HepG2 (cell line): Measurements from ENCODE around the gene VARS2. TPM values are rescaled to one million over a fixed set of nuclear protein-coding genes. Genes with fewer than 3 reads are reported as not detected.

Source experiments
- ATAC-seq: fragments of 200-7000 bp; cut with Tn5 transposase; 3 replicates; pipeline ENCODE4 v1.9.1; 2020; ENCODE audit warnings: mild to moderate bottlenecking, moderate library complexity
- BruUV-seq: library from RNA; stranded (reverse); fragments of 400-500 nt; replicated peaks from 2 replicates; lab custom pipeline; 2021; lab: Mats Ljungman, UMichigan
- CTCF ChIA-PET: fragments of 300-600 bp; formaldehyde crosslinking; extraction: SDS; loops from one replicate; lab custom pipeline; 2021; ENCODE audit warnings: low total read pairs, inconsistent platforms, low intra/inter-chr PET ratio; lab: Yijun Ruan, JAX
- POLR2A ChIA-PET: fragments of 350-600 bp; sonication (Branson Sonifier 250); formaldehyde crosslinking; loops from one replicate; lab custom pipeline; 2020; ENCODE audit warnings: antibody characterized with exemption, inconsistent platforms; lab: Yijun Ruan, JAX
- DNase-seq: peaks from one replicate; pipeline ENCODE4 v3.0.0-alpha.2; 2015; ENCODE audit warnings: low spot score
- FAIRE-seq: peaks from 3 replicates; lab custom pipeline; 2011; peaks lifted over from hg19 to GRCh38; lab: Jason Lieb, UNC
- H2AFZ ChIP-seq: one replicate; pipeline ENCODE4 v1.6.1; 2011; ENCODE audit warnings: low read length, inconsistent platforms
- H3K27ac ChIP-seq: fragments of 300-600 bp; 3 replicates; pipeline ENCODE4 v1.8.0; 2011; ENCODE audit warnings: mixed run types, mild to moderate bottlenecking, mixed read lengths, low read length, inconsistent platforms; ENCODE audit not compliant: insufficient read depth; ENCODE audit errors: extremely low read length
- H3K27me3 ChIP-seq, 2 experiments: fragments of 200-600 bp in 1 of 2; 2 replicates in 1 of 2; 3 replicates in 1 of 2; pipeline versions ENCODE4 v1.6.0 to v1.8.0; 2011; ENCODE audit warnings: low read length in 2 of 2, mild to moderate bottlenecking in 2 of 2, moderate library complexity in 2 of 2, inconsistent platforms in 1 of 2; ENCODE audit not compliant: insufficient read depth in 2 of 2, control insufficient read depth in 1 of 2
- H3K36me3 ChIP-seq, 2 experiments: fragments of 200-600 bp in 1 of 2; replicated peaks in 1 of 2; 2 replicates in 1 of 2; 3 replicates in 1 of 2; pipeline versions ENCODE4 v1.5.1 to v1.8.0; 2011; ENCODE audit warnings: low read length in 2 of 2, inconsistent platforms in 1 of 2; ENCODE audit not compliant: insufficient read depth in 2 of 2, control insufficient read depth in 1 of 2
- H3K4me1 ChIP-seq: 2 replicates; pipeline ENCODE4 v1.5.1; 2012; ENCODE audit warnings: low read length, inconsistent platforms; ENCODE audit not compliant: insufficient read depth
- H3K4me2 ChIP-seq: 2 replicates; pipeline ENCODE4 v1.6.0; 2011; ENCODE audit warnings: low read depth, low read length, inconsistent platforms
- H3K4me3 ChIP-seq, 3 experiments: fragments of 200-600 bp in 1 of 3; sonication (generic), shearing (Covaris generic) in 1 of 3; replicated peaks in 1 of 3; 2 replicates each; pipeline ENCODE4 v1.5.1; 2011 to 2016; ENCODE audit warnings: low read length in 3 of 3, inconsistent platforms in 2 of 3, low read depth in 2 of 3, mild to moderate bottlenecking in 2 of 3, control low read depth in 1 of 3, mixed read lengths in 1 of 3; ENCODE audit not compliant: insufficient read depth in 1 of 3
- H3K79me2 ChIP-seq: one replicate; pipeline ENCODE4 v1.6.1; 2011; ENCODE audit warnings: low read length, inconsistent platforms; ENCODE audit not compliant: insufficient read depth
- H3K9ac ChIP-seq: 2 replicates; pipeline ENCODE4 v1.6.0; 2011; ENCODE audit warnings: mild to moderate bottlenecking, low read depth, low read length, inconsistent platforms; ENCODE audit not compliant: insufficient read depth
- H3K9me3 ChIP-seq: 2 replicates; pipeline ENCODE4 v1.5.1; 2012; ENCODE audit warnings: mild to moderate bottlenecking, low read length
- H4K20me1 ChIP-seq: 2 replicates; pipeline ENCODE4 v1.6.0; 2011; ENCODE audit warnings: inconsistent platforms, mild to moderate bottlenecking, low read length, moderate library complexity; ENCODE audit not compliant: insufficient read depth
- CAMTA2 ChIP-seq: sonication (generic); formaldehyde crosslinking; IDR thresholded peaks from 2 replicates; pipeline ENCODE4 v1.4.0; 2020; ENCODE audit warnings: mild to moderate bottlenecking, missing genetic modification reagents, borderline replicate concordance
- HOXA7 ChIP-seq: sonication (generic); formaldehyde crosslinking; IDR thresholded peaks from 2 replicates; pipeline ENCODE4 v1.8.1; 2022; ENCODE audit warnings: mild to moderate bottlenecking, missing genetic modification reagents, moderate library complexity
- KLF12 ChIP-seq: sonication (generic); formaldehyde crosslinking; IDR thresholded peaks from 2 replicates; pipeline ENCODE4 v1.4.0; 2020; ENCODE audit warnings: missing genetic modification reagents, borderline replicate concordance
- LCORL ChIP-seq, 2 experiments: fragments of 450-650 bp in 1 of 2; sonication (generic) in 1 of 2; formaldehyde crosslinking in 1 of 2; IDR thresholded peaks; 2 replicates each; pipeline versions ENCODE4 v1.5.0 to v1.6.1; 2017 to 2020; ENCODE audit warnings: antibody characterized with exemption in 1 of 2, missing genetic modification reagents in 1 of 2
- MNT ChIP-seq: fragments of 450-650 bp; IDR thresholded peaks from 2 replicates; pipeline ENCODE4 v1.6.1; 2016
- NCOA2 ChIP-seq: sonication (generic); formaldehyde crosslinking; IDR thresholded peaks from 2 replicates; pipeline ENCODE4 v1.8.0; 2022; ENCODE audit warnings: inconsistent platforms
- NFAT5 ChIP-seq: sonication (generic); formaldehyde crosslinking; IDR thresholded peaks from 2 replicates; pipeline ENCODE4 v1.4.0; 2020; ENCODE audit warnings: missing genetic modification reagents
- PHB2 ChIP-seq: fragments of 450-650 bp; IDR thresholded peaks from 2 replicates; pipeline ENCODE4 v1.6.1; 2018; ENCODE audit not compliant: partially characterized antibody
- SMAD1 ChIP-seq: sonication (generic); formaldehyde crosslinking; IDR thresholded peaks from 2 replicates; pipeline ENCODE4 v1.4.0; 2020; ENCODE audit warnings: missing genetic modification reagents, low read depth, mild to moderate bottlenecking, borderline replicate concordance
- SMARCC2 ChIP-seq: fragments of 450-650 bp; IDR thresholded peaks from 2 replicates; pipeline ENCODE4 v1.6.1; 2017; ENCODE audit warnings: antibody characterized with exemption, mild to moderate bottlenecking
- SMYD3 ChIP-seq: sonication (generic); formaldehyde crosslinking; IDR thresholded peaks from 2 replicates; pipeline ENCODE4 v1.8.1; 2023; ENCODE audit warnings: mild to moderate bottlenecking, missing genetic modification reagents
- STAG1 ChIP-seq: sonication (generic); formaldehyde crosslinking; IDR thresholded peaks from 2 replicates; pipeline ENCODE4 v1.4.0; 2020; ENCODE audit warnings: missing genetic modification reagents
- ZFP41 ChIP-seq: sonication (generic); formaldehyde crosslinking; IDR thresholded peaks from 2 replicates; pipeline ENCODE4 v1.4.0; 2020; ENCODE audit warnings: mild to moderate bottlenecking, missing genetic modification reagents, borderline replicate concordance
- ZNF275 ChIP-seq: sonication (generic); formaldehyde crosslinking; IDR thresholded peaks from 2 replicates; pipeline ENCODE4 v1.8.0; 2022; ENCODE audit warnings: missing genetic modification reagents, mild to moderate bottlenecking, inconsistent platforms, borderline replicate concordance
- ZNF501 ChIP-seq: sonication (generic); formaldehyde crosslinking; IDR thresholded peaks from 2 replicates; pipeline ENCODE4 v1.5.1; 2020; ENCODE audit warnings: mild to moderate bottlenecking, moderate library complexity, missing genetic modification reagents
- ZNF547 ChIP-seq: sonication (generic); formaldehyde crosslinking; IDR thresholded peaks from 2 replicates; pipeline ENCODE4 v1.5.1; 2020; ENCODE audit warnings: mild to moderate bottlenecking, missing genetic modification reagents
- ZNF737 ChIP-seq: sonication (generic); formaldehyde crosslinking; IDR thresholded peaks from 2 replicates; pipeline ENCODE4 v1.5.0; 2020; ENCODE audit warnings: missing genetic modification reagents, mild to moderate bottlenecking, borderline replicate concordance
- WGBS: methylation state at CpG from one replicate; pipeline ENCODE4 v1.1.6; 2017; ENCODE audit warnings: low lambda C conversion rate; 5-methylcytosine and 5-hydroxymethylcytosine counted together
- in situ Hi-C: cut with HindIII; loops from 2 replicates; pipeline ENCODE4 v1.10.0; 2017; ENCODE audit warnings: low pct_unique_long_range_greater_than_20kb; ENCODE audit not compliant: extremely low pct_ligation_motif_present
- intact Hi-C: fragments of 100-400 bp; cut with micrococcal nuclease; formaldehyde crosslinking; loops from one replicate; pipeline ENCODE4 v1.10.0; 2022; ENCODE audit not compliant: unreplicated experiment
- polyA plus RNA-seq, 8 experiments: library from polyadenylated mRNA; depleted of rRNA in 3 of 8; stranded (reverse) in 7 of 8; unstranded in 1 of 8; fragments of >200 nt; fragmentation: Illumina TruSeq in 4 of 8; extraction: Trizol in 4 of 8; gene quantifications; 2 replicates each; pipeline versions ENCODE4 v1.2.1 to v1.2.3, GENCODE V29; 2011 to 2016; ENCODE audit warnings: low read depth in 4 of 8, missing spikeins in 1 of 8, mixed read lengths in 1 of 8; ENCODE audit not compliant: insufficient read depth in 1 of 8
- total RNA-seq, 5 experiments: library from RNA; depleted of rRNA; stranded (reverse); fragments of >200 nt; fragmentation: Illumina TruSeq; extraction: Trizol; gene quantifications; 2 replicates each; pipeline ENCODE4 v1.2.3, GENCODE V29; 2016; ENCODE audit warnings: low read depth in 1 of 5

Gene VARS2
- total and polyA plus RNA-seq, 2 of the 13 experiments (the other 11 are each of a cell fraction or from before 2014, with no cell fraction given), result 61.8 to 71.8 TPM

- in situ Hi-C loops (no loop called here), intact Hi-C loops (no loop called here)
- H3K4me1 ChIP-seq, result no peaks in the 10 kb centered on the region
- H3K36me3 ChIP-seq, result no peaks in the 10 kb centered on the region
- H3K4me3 ChIP-seq, result no peak overlapping the region
- H3K27me3 ChIP-seq, result peaks cover 0 to 10% of the 10 kb centered on the region in 2 experiments; a peak in 2 of 5 replicates
- FAIRE-seq, result no peak
- H3K9me3 ChIP-seq, result no peaks in the 10 kb centered on the region
- no peak for ATAC-seq
- POLR2A ChIA-PET, result no interaction called here
- no peaks in the 10 kb centered on the region for H3K79me2 ChIP-seq
- no peak overlapping the region for H3K4me2 ChIP-seq
- H3K9ac ChIP-seq, result no peak overlapping the region
- BruUV-seq, result no TSS peak
- no peak for DNase-seq
- no peak overlapping the region for H3K27ac ChIP-seq
- H4K20me1 ChIP-seq, result no peaks in the 10 kb centered on the region
- H2AFZ ChIP-seq, result no peak overlapping the region
- CTCF ChIA-PET, result no interaction called here
- WGBS, result 33% methylated on average over 4 of the region's 4 CpGs
- TF ChIP-seq SMAD1 (CRISPR knock-in tag), result no peak
- no peak for TF ChIP-seq ZNF501 (CRISPR knock-in tag)
- no peak for TF ChIP-seq LCORL (IDR thresholded peaks at IDR 0.05)
- TF ChIP-seq LCORL (CRISPR knock-in tag; IDR thresholded peaks at IDR 0.05), result no peak
- no peak for TF ChIP-seq STAG1 (CRISPR knock-in tag)
- TF ChIP-seq SMARCC2, result no peak
- TF ChIP-seq ZNF737 (CRISPR knock-in tag), result no peak
- TF ChIP-seq CAMTA2 (CRISPR knock-in tag), result no peak
- no peak for TF ChIP-seq ZNF547 (CRISPR knock-in tag)
- TF ChIP-seq MNT, result no peak
- TF ChIP-seq NFAT5 (CRISPR knock-in tag), result no peak
- no peak for TF ChIP-seq SMYD3 (CRISPR knock-in tag)
- no peak for TF ChIP-seq KLF12 (CRISPR knock-in tag)
- no peak for TF ChIP-seq NCOA2 (CRISPR knock-in tag)
- no peak for TF ChIP-seq ZNF275 (CRISPR knock-in tag)
- TF ChIP-seq HOXA7, result no peak
- no peak for TF ChIP-seq PHB2
- no peak for TF ChIP-seq ZFP41 (CRISPR knock-in tag)
Measured at GRCh38 chr6:30972816-30973215, 58.8 kb downstream of the VARS2 start.
